Ectodermal cell (in vitro differentiated cells): ENCODE data around the gene COPS2.

Experiments
- H3K27ac ChIP-seq: 2 replicates; pipeline ENCODE4 v1.7.0; 2013; ENCODE audit warnings: mild to moderate bottlenecking, low read depth, low read length; ENCODE audit not compliant: insufficient read depth, poor library complexity, severe bottlenecking
- H3K27me3 ChIP-seq: 2 replicates; pipeline ENCODE4 v1.7.0; 2013; ENCODE audit warnings: mild to moderate bottlenecking, low read length; ENCODE audit not compliant: insufficient read depth, control insufficient read depth, poor library complexity, severe bottlenecking
- H3K36me3 ChIP-seq: one replicate; pipeline ENCODE4 v1.7.0; 2013; ENCODE audit warnings: low read length; ENCODE audit not compliant: control insufficient read depth, insufficient read depth
- H3K4me1 ChIP-seq: one replicate; pipeline ENCODE4 v1.7.0; 2013; ENCODE audit warnings: low read length; ENCODE audit not compliant: control insufficient read depth, insufficient read depth
- H3K4me3 ChIP-seq: 2 replicates; pipeline ENCODE4 v1.7.0; 2013; ENCODE audit warnings: low read depth, low read length, control low read depth; ENCODE audit not compliant: insufficient read depth
- H3K9me3 ChIP-seq: 2 replicates; pipeline ENCODE4 v1.7.0; 2013; ENCODE audit warnings: mild to moderate bottlenecking, low read length, moderate library complexity; ENCODE audit not compliant: control insufficient read depth
- WGBS, 2 experiments: methylation state at CpG; one replicate each; pipeline ENCODE4 v1.1.7; 2013; ENCODE audit warnings: missing lambda C conversion rate in 2 of 2; 5-methylcytosine and 5-hydroxymethylcytosine counted together

Gene COPS2

GRCh38 chr15:49135911-49136310 is 19.5 kb downstream of the COPS2 start:
- Histone ChIP-seq H3K27me3 (no peaks in the 10 kb centered on the region), H3K9me3 (no peaks in the 10 kb centered on the region), H3K4me3 (no peak overlapping the region), H3K4me1 (no peaks in the 10 kb centered on the region), H3K36me3 (peaks cover 27% of the 10 kb centered on the region), H3K27ac (no peak overlapping the region)
- no CpG with 5 or more reads among the region's 3 CpGs for WGBS, 2 experiments

GRCh38 chr15:49135342-49135857 is 20.0 kb downstream of the COPS2 start:
- H3K4me3 ChIP-seq = no peak overlapping the region
- peaks cover 27% of the 10 kb centered on the region for H3K36me3 ChIP-seq
- no peak overlapping the region for H3K27ac ChIP-seq
- 96 to 98% methylated on average over 1 to 2 of the region's 2 CpGs for WGBS, 2 experiments
- no peaks in the 10 kb centered on the region for H3K27me3 ChIP-seq
- no peaks in the 10 kb centered on the region for H3K9me3 ChIP-seq
- no peaks in the 10 kb centered on the region for H3K4me1 ChIP-seq

- Histone ChIP-seq H3K27me3 (no peaks in the 10 kb centered on the region), H3K36me3 (peaks cover 25% of the 10 kb centered on the region), H3K9me3 (no peaks in the 10 kb centered on the region), H3K4me3 (no peak overlapping the region), H3K4me1 (no peaks in the 10 kb centered on the region), H3K27ac (no peak overlapping the region)
- 85 to 94% methylated on average over 2 to 4 of the region's 5 CpGs for WGBS, 2 experiments
Observed at GRCh38 chr15:49134683-49135341, 20.6 kb downstream of the COPS2 start.

- Histone ChIP-seq H3K36me3 (peaks cover 29% of the 10 kb centered on the region), H3K27ac (no peak overlapping the region), H3K27me3 (no peaks in the 10 kb centered on the region), H3K4me3 (no peak overlapping the region), H3K9me3 (no peaks in the 10 kb centered on the region), H3K4me1 (no peaks in the 10 kb centered on the region)
- 91 to 97% methylated on average over 3 of the region's 3 CpGs for WGBS, 2 experiments
Observed at GRCh38 chr15:49131403-49131802, 24.0 kb downstream of the COPS2 start.

GRCh38 chr15:49124371-49124770 is 31.0 kb downstream of the COPS2 start:
- H3K36me3 ChIP-seq = peaks cover 13% of the 10 kb centered on the region
- H3K27me3 ChIP-seq = no peaks in the 10 kb centered on the region
- H3K4me3 ChIP-seq = no peak overlapping the region
- WGBS, 2 experiments = 33% methylated on average over 1 of the region's 2 CpGs; no CpG with 5 or more reads in 1 of the 2 experiments
- H3K4me1 ChIP-seq = no peaks in the 10 kb centered on the region
- H3K9me3 ChIP-seq = no peaks in the 10 kb centered on the region
- H3K27ac ChIP-seq = no peak overlapping the region

- WGBS, 2 experiments = 100% methylated on average over 1 of the region's 1 CpG; no CpG with 5 or more reads in 1 of the 2 experiments
- peaks cover under 1% of the 10 kb centered on the region for H3K36me3 ChIP-seq
Observed at GRCh38 chr15:49122541-49123062, 32.8 kb downstream of the COPS2 start.

GRCh38 chr15:49121901-49122300 is 33.5 kb downstream of the COPS2 start:
- Histone ChIP-seq H3K27ac (no peak overlapping the region), H3K27me3 (no peaks in the 10 kb centered on the region), H3K36me3 (no peaks in the 10 kb centered on the region), H3K4me3 (no peak overlapping the region), H3K4me1 (no peaks in the 10 kb centered on the region), H3K9me3 (no peaks in the 10 kb centered on the region)
- WGBS, 2 experiments = 88 to 100% methylated on average over 1 of the region's 1 CpG

More at GRCh38 chr15:49122541-49123062, 32.8 kb downstream of the COPS2 start:
- Histone ChIP-seq H3K4me1 (no peaks in the 10 kb centered on the region), H3K4me3 (no peak overlapping the region), H3K9me3 (no peaks in the 10 kb centered on the region), H3K27ac (no peak overlapping the region), H3K27me3 (no peaks in the 10 kb centered on the region)

- no peak overlapping the region for H3K4me3 ChIP-seq
- WGBS, 2 experiments = 92 to 97% methylated on average over 4 of the region's 4 CpGs
- no peaks in the 10 kb centered on the region for H3K27me3 ChIP-seq
- no peaks in the 10 kb centered on the region for H3K36me3 ChIP-seq
- H3K4me1 ChIP-seq = no peaks in the 10 kb centered on the region
- H3K9me3 ChIP-seq = no peaks in the 10 kb centered on the region
- H3K27ac ChIP-seq = no peak overlapping the region
Observed at GRCh38 chr15:49120832-49121231, 34.6 kb downstream of the COPS2 start.

GRCh38 chr15:49116108-49116857 is 39.1 kb downstream of the COPS2 start:
- Histone ChIP-seq H3K4me1 (no peaks in the 10 kb centered on the region), H3K27me3 (no peaks in the 10 kb centered on the region), H3K4me3 (no peak overlapping the region), H3K9me3 (no peaks in the 10 kb centered on the region), H3K36me3 (peaks cover 3% of the 10 kb centered on the region), H3K27ac (no peak overlapping the region)
- 97 to 100% methylated on average over 3 to 4 of the region's 4 CpGs for WGBS, 2 experiments

GRCh38 chr15:49115062-49115461 is 40.3 kb downstream of the COPS2 start:
- WGBS, 2 experiments = 86 to 90% methylated on average over 1 to 2 of the region's 2 CpGs
- Histone ChIP-seq H3K27me3 (no peaks in the 10 kb centered on the region), H3K9me3 (no peaks in the 10 kb centered on the region), H3K36me3 (peaks cover 3% of the 10 kb centered on the region), H3K4me1 (no peaks in the 10 kb centered on the region), H3K4me3 (no peak overlapping the region), H3K27ac (no peak overlapping the region)
